CD8-positive, alpha-beta memory T cell (primary cell): ENCODE data around the gene TRIM47. TPM values are rescaled to one million over a fixed set of nuclear protein-coding genes. Genes with fewer than 3 reads are reported as not detected.

Experiments used
- CTCF ChIA-PET: fragments of 350-600 bp; sonication (Branson Sonifier 250); formaldehyde crosslinking; loops from one replicate; lab custom pipeline; 2021; ENCODE audit warnings: antibody characterized with exemption; lab: Charles Lee
- POLR2A ChIA-PET: fragments of 350-600 bp; sonication (Branson Sonifier 250); formaldehyde crosslinking; loops from one replicate; lab custom pipeline; 2021; ENCODE audit warnings: antibody characterized with exemption; lab: Charles Lee
- DNase-seq, 5 donors: peaks; one replicate each; pipeline versions ENCODE4 v3.0.0 to v3.0.0-alpha.2; 2020 to 2022; ENCODE audit warnings: mixed read lengths in 1 of 5
- H3K27ac ChIP-seq: one replicate; pipeline ENCODE4 v1.7.0; 2013; ENCODE audit warnings: low read depth, mild to moderate bottlenecking, low read length, moderate library complexity
- H3K27me3 ChIP-seq: 2 replicates; pipeline ENCODE4 v1.7.0; 2013; ENCODE audit warnings: low read length, mild to moderate bottlenecking; ENCODE audit not compliant: insufficient read depth, poor library complexity, severe bottlenecking
- H3K36me3 ChIP-seq: 2 replicates; pipeline ENCODE4 v1.7.0; 2013; ENCODE audit warnings: mild to moderate bottlenecking, low read length, moderate library complexity; ENCODE audit not compliant: insufficient read depth
- H3K4me1 ChIP-seq: 2 replicates; pipeline ENCODE4 v1.7.0; 2013; ENCODE audit warnings: mild to moderate bottlenecking, low read length, moderate library complexity; ENCODE audit not compliant: insufficient read depth
- H3K4me3 ChIP-seq: 2 replicates; pipeline ENCODE4 v1.7.0; 2013; ENCODE audit warnings: mild to moderate bottlenecking, low read length
- H3K9me3 ChIP-seq: 2 replicates; pipeline ENCODE4 v1.7.0; 2013; ENCODE audit warnings: mild to moderate bottlenecking, low read length
- H3K27ac Mint-ChIP-seq, 8 donors: one replicate each; pipeline ENCODE4 v1.8.0; 2020 to 2021; ENCODE audit warnings: mixed read lengths in 8 of 8, mild to moderate bottlenecking in 6 of 8, inconsistent platforms in 3 of 8, moderate library complexity in 3 of 8
- H3K27me3 Mint-ChIP-seq, 2 donors: one replicate each; pipeline ENCODE4 v1.8.0; 2020 to 2021; ENCODE audit warnings: mixed read lengths in 2 of 2, mild to moderate bottlenecking in 1 of 2, moderate library complexity in 1 of 2
- H3K36me3 Mint-ChIP-seq, 3 donors: one replicate each; pipeline ENCODE4 v1.8.0; 2020 to 2021; ENCODE audit warnings: mixed read lengths in 3 of 3, inconsistent platforms in 1 of 3, mild to moderate bottlenecking in 1 of 3
- H3K4me1 Mint-ChIP-seq, 3 donors: one replicate each; pipeline ENCODE4 v1.8.0; 2020 to 2021; ENCODE audit warnings: mixed read lengths in 3 of 3, inconsistent platforms in 1 of 3, mild to moderate bottlenecking in 1 of 3
- H3K4me3 Mint-ChIP-seq, 7 donors: one replicate each; pipeline ENCODE4 v1.8.0; 2020 to 2021; ENCODE audit warnings: mixed read lengths in 7 of 7, mild to moderate bottlenecking in 6 of 7, moderate library complexity in 4 of 7, inconsistent platforms in 2 of 7
- H3K9me3 Mint-ChIP-seq, 5 donors: one replicate each; pipeline ENCODE4 v1.8.0; 2020 to 2022; ENCODE audit warnings: mixed read lengths in 5 of 5, mild to moderate bottlenecking in 3 of 5, moderate library complexity in 2 of 5, inconsistent platforms in 1 of 5
- polyA plus RNA-seq: library from polyadenylated mRNA; unstranded; fragments of 300-500 nt; fragmentation: Illumina TruSeq; gene quantifications from one replicate; pipeline ENCODE4 v1.2.3, GENCODE V29; 2021
- total RNA-seq, 2 experiments: library from RNA; stranded (reverse); gene quantifications; one replicate each; pipeline ENCODE4 v1.2.3, GENCODE V29; 2021

TRIM47 gene
- total and polyA plus RNA-seq, 3 experiments from 2014 or later, result 12.6 to 17.6 (median 14.1) TPM

DNA sequence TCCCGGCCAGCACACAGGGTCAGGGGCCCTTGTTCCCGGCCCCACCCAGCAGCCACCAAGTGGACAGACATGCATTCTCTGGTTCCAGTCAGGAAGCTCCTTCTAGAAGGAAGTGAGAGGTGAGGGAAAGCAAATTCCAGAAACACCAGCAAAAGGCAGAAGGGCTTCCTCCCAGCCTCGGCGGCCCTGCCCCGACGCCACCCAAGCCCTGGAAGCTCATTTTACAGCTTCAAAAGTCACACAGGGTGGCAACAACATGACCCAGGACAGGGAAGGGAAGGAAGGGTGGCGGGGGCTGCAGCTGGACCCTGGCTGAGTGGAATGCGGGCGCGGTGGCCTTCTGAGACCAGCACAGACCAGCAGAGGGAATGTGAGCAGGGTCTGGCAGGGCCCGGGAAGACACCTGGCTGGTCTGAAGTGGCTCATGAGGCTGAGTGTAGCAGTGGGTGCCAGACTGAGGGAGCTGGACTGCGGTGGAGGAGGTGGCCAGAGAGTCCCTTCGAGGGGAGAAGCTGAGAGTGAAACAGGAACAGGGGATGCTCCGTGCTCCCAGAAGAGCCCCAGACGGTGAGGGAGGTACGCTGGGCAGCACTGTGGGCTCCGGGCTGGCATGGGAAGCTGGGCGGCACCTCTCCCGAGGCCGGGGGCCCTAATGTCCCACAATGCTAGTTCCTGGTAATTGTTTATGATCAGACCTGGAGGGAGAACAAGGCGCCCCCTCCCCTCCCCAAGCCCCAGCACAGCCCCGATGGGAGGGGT lies 32.3 kb downstream of the TRIM47 start:
- Histone ChIP-seq H3K4me1 (peaks cover 36% of the 10 kb centered on the region), H3K4me3 (no peak overlapping the region), H3K27ac (peak overlapping the region; percentile 89), H3K36me3 (peaks cover 37% of the 10 kb centered on the region), H3K9me3 (no peaks in the 10 kb centered on the region), H3K27me3 (no peaks in the 10 kb centered on the region)
- DNase-seq, result no peak
- H3K4me3 Mint-ChIP-seq, result peak overlapping the region in 6 of 7 donors; percentile 19 to 84 (median 44)
- no peaks in the 10 kb centered on the region for H3K9me3 Mint-ChIP-seq
- ChIA-PET POLR2A (interaction anchor here (1.4 to 4.9 kb wide), 3 partner anchors 9 to 68 kb away, joined by 3 to 61 read pairs (median 9); partner anchors contain the start of genes TRIM65 and WBP2), CTCF (interaction anchor here (0.6 to 5.6 kb wide), 16 partner anchors 8 to 157 kb away, joined by 3 to 38 read pairs (median 6); partner anchors contain the start of genes GALK1, TRIM65 and WBP2)
- H3K4me1 Mint-ChIP-seq, result peaks cover 16 to 36% (median 17%) of the 10 kb centered on the region in 3 donors
- H3K27me3 Mint-ChIP-seq, result no peaks in the 10 kb centered on the region
- peak overlapping the region in 7 of 8 donors; percentile 14 to 78 (median 57) for H3K27ac Mint-ChIP-seq
- peaks cover 3 to 70% (median 6%) of the 10 kb centered on the region in 3 donors for H3K36me3 Mint-ChIP-seq

DNA sequence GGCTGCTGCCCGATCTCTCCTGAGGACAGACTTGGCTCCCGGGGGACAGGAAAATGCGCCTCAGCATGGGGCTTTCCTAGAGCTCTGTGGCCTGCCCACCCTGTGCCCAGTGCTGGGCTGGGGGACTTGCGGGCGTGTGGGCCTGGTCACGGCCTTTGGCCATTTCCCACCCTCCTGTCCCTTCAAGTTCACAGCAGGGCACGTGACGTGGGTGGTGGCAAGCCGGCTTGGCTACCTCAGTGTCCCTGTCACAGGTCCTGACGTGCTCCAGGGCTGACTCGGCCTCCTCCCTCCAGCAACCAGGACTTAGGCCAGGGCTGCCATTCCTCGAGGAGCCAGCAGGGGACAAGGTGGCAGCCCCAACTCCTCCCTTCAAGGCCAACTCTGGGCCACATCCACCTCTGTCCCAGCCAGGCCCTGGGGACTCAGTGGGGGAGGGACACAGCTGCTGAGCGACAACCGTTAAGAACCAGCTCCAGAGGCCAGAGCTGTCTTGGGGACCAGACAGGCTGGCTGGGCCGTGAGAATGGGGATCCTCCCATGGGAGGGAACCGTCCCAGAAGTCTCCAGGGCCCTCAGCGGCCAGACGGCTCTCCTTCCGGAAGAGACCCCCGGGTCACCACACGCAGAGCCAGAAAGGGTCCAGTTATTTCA lies 33.2 kb downstream of the TRIM47 start:
- no peak overlapping the region for H3K4me3 ChIP-seq
- peak in 4 of 5 donors; percentile 37 to 70 (median 42) for DNase-seq
- no peaks in the 10 kb centered on the region for H3K9me3 ChIP-seq
- H3K4me1 Mint-ChIP-seq, result peaks cover 16 to 36% (median 17%) of the 10 kb centered on the region in 3 donors
- ChIA-PET CTCF (interaction anchor here (0.7 to 5.6 kb wide), 15 partner anchors 9 to 398 kb away, joined by 3 to 38 read pairs (median 5); partner anchors contain the start of genes TRIM65, UNK and WBP2), POLR2A (interaction anchor here (0.5 to 4.9 kb wide), 7 partner anchors 10 to 92 kb away, joined by 3 to 61 read pairs (median 9); partner anchors contain the start of genes TRIM65, UNK and WBP2)
- peak overlapping the region; percentile 89 for H3K27ac ChIP-seq
- H3K27me3 Mint-ChIP-seq, result no peaks in the 10 kb centered on the region
- H3K36me3 Mint-ChIP-seq, result peaks cover 3 to 69% (median 6%) of the 10 kb centered on the region in 3 donors
- H3K27ac Mint-ChIP-seq, result peak overlapping the region; percentile 30 to 89 (median 66)
- H3K9me3 Mint-ChIP-seq, result no peaks in the 10 kb centered on the region
- H3K27me3 ChIP-seq, result no peaks in the 10 kb centered on the region
- peaks cover 36% of the 10 kb centered on the region for H3K4me1 ChIP-seq
- peaks cover 37% of the 10 kb centered on the region for H3K36me3 ChIP-seq
- H3K4me3 Mint-ChIP-seq, result peak overlapping the region; percentile 16 to 69 (median 46)

- POLR2A ChIA-PET, result interaction anchor here (0.5 to 4.9 kb wide), 10 partner anchors 10 to 91 kb away, joined by 3 to 61 read pairs (median 8); partner anchors contain the start of genes TRIM65, UNK and WBP2
- Histone ChIP-seq H3K27me3 (no peaks in the 10 kb centered on the region), H3K4me1 (peaks cover 36% of the 10 kb centered on the region), H3K36me3 (peaks cover 38% of the 10 kb centered on the region), H3K4me3 (peak overlapping the region; percentile 91), H3K9me3 (no peaks in the 10 kb centered on the region), H3K27ac (peak overlapping the region; percentile 89)
- Mint-ChIP-seq H3K27ac (peak overlapping the region; percentile 94 to 97 (median 96)), H3K36me3 (peaks cover 3 to 70% (median 6%) of the 10 kb centered on the region in 3 donors), H3K9me3 (no peaks in the 10 kb centered on the region), H3K27me3 (no peaks in the 10 kb centered on the region), H3K4me1 (peaks cover 16 to 37% (median 17%) of the 10 kb centered on the region in 3 donors), H3K4me3 (peak overlapping the region; percentile 91 to 98 (median 93))
- DNase-seq, result peak in 2 of 5 donors; percentile 30 to 62
- CTCF ChIA-PET, result interaction anchor here (0.7 to 5.6 kb wide), 14 partner anchors 10 to 397 kb away, joined by 3 to 38 read pairs (median 5); partner anchors contain the start of genes GALK1, UNK and WBP2
These were observed 33.8 kb downstream of the TRIM47 start for GRCh38 chr17:75844530-75845057.

GRCh38 chr17:75843577-75844529 lies 34.5 kb downstream of the TRIM47 start, which contains the start of gene UNC13D:
UNC13D (minus strand) TSS chr17:75844404; CDS start chr17:75844337, 67 bp downstream.
- ChIA-PET POLR2A (interaction anchor here (0.7 to 4.9 kb wide), 16 partner anchors 10 to 91 kb away, joined by 3 to 61 read pairs (median 6); partner anchors contain the start of genes TRIM65, UNK and WBP2), CTCF (interaction anchor here (0.6 to 5.6 kb wide), 14 partner anchors 10 to 96 kb away, joined by 3 to 38 read pairs (median 5); partner anchors contain the start of genes GALK1, TRIM65, UNK and WBP2)
- Mint-ChIP-seq H3K4me1 (peaks cover 16 to 39% (median 16%) of the 10 kb centered on the region in 3 donors), H3K27me3 (no peaks in the 10 kb centered on the region), H3K9me3 (no peaks in the 10 kb centered on the region), H3K36me3 (peaks cover 3 to 70% (median 6%) of the 10 kb centered on the region in 3 donors), H3K27ac (peak within 1 kb of the TSS; percentile 94 to 97 (median 96)), H3K4me3 (peak within 1 kb of the TSS; percentile 91 to 98 (median 93))
- H3K4me1 ChIP-seq, result peaks cover 35% of the 10 kb centered on the region
- DNase-seq, result peak; percentile 55 to 84 (median 69)
- H3K9me3 ChIP-seq, result no peaks in the 10 kb centered on the region
- H3K4me3 ChIP-seq, result peak within 1 kb of the TSS; percentile 91
- H3K36me3 ChIP-seq, result peaks cover 31% of the 10 kb centered on the region
- no peaks in the 10 kb centered on the region for H3K27me3 ChIP-seq
- H3K27ac ChIP-seq, result peak within 1 kb of the TSS; percentile 89

GRCh38 chr17:75842963-75843576 lies 35.3 kb downstream of the TRIM47 start:
- POLR2A ChIA-PET, result interaction anchor here (1.0 to 4.9 kb wide), 13 partner anchors 9 to 90 kb away, joined by 3 to 61 read pairs (median 7); partner anchors contain the start of genes TRIM65, UNK and WBP2
- H3K4me1 Mint-ChIP-seq, result peaks cover 8 to 32% (median 11%) of the 10 kb centered on the region in 3 donors
- Histone ChIP-seq H3K4me1 (peaks cover 28% of the 10 kb centered on the region), H3K9me3 (no peaks in the 10 kb centered on the region), H3K4me3 (peak overlapping the region; percentile 91), H3K27ac (peak overlapping the region; percentile 89), H3K36me3 (peaks cover 25% of the 10 kb centered on the region), H3K27me3 (no peaks in the 10 kb centered on the region)
- peak in 1 of 5 donors; percentile 28 for DNase-seq
- no peaks in the 10 kb centered on the region for H3K9me3 Mint-ChIP-seq
- no peaks in the 10 kb centered on the region for H3K27me3 Mint-ChIP-seq
- CTCF ChIA-PET, result interaction anchor here (0.8 to 5.6 kb wide), 13 partner anchors 10 to 95 kb away, joined by 3 to 38 read pairs (median 5); partner anchors contain the start of genes GALK1, TRIM65, UNK and WBP2
- H3K4me3 Mint-ChIP-seq, result peak overlapping the region; percentile 91 to 98 (median 93)
- H3K36me3 Mint-ChIP-seq, result peaks cover 0 to 69% (median 0%) of the 10 kb centered on the region in 3 donors
- peak overlapping the region; percentile 88 to 97 (median 95) for H3K27ac Mint-ChIP-seq

DNA sequence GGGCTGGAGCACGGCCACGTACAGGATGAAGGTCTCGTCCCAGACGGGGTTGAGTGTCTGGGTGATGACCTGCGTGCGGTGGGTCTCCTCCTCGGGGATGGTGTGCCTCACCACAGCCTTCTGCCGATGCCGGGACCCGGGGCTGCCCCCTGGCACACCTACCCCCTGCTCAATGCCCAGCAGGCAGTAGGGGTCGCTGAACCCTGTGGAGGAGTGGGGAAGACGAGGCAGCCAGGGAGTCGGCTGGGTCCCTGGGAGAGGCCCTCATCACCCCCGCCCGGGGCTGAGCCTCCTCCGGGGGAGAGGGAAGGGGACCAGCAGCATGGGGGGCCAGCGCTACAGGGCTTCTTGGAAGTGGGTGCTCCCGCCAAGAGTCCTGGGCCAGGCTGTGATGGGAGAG lies 36.0 kb downstream of the TRIM47 start:
- H3K36me3 ChIP-seq, result peaks cover 19% of the 10 kb centered on the region
- peaks cover 28% of the 10 kb centered on the region for H3K4me1 ChIP-seq
- H3K9me3 ChIP-seq, result no peaks in the 10 kb centered on the region
- Mint-ChIP-seq H3K9me3 (no peaks in the 10 kb centered on the region), H3K27ac (peak overlapping the region in 7 of 8 donors; percentile 53 to 92 (median 70)), H3K4me1 (peaks cover 5 to 36% (median 11%) of the 10 kb centered on the region in 3 donors), H3K36me3 (peaks cover 0 to 69% (median 0%) of the 10 kb centered on the region in 3 donors), H3K4me3 (peak overlapping the region in 6 of 7 donors; percentile 92 to 98 (median 94)), H3K27me3 (no peaks in the 10 kb centered on the region)
- ChIA-PET POLR2A (interaction anchor here (1.0 to 4.9 kb wide), 4 partner anchors 9 to 15 kb away, joined by 3 to 61 read pairs (median 12); partner anchors contain the start of gene WBP2), CTCF (interaction anchor here (0.8 to 5.6 kb wide), 2 partner anchors 12 to 95 kb away, joined by 3 to 38 read pairs; partner anchors contain the start of gene WBP2)
- H3K27me3 ChIP-seq, result no peaks in the 10 kb centered on the region
- H3K4me3 ChIP-seq, result peak overlapping the region; percentile 91
- H3K27ac ChIP-seq, result peak overlapping the region; percentile 89
- no peak for DNase-seq
